Subcutaneous adipose tissue (tissue), 4 donors: ENCODE measurements around the gene TASP1. TPM values are rescaled to one million over a fixed set of nuclear protein-coding genes. Genes with fewer than 3 reads are reported as not detected.

Experiments
- total RNA-seq, 4 donors: library from RNA; depleted of rRNA; stranded (reverse); fragments of >200 nt; gene quantifications; one replicate each; pipeline ENCODE4 v1.1.0, GENCODE V29; 2016
- TF ChIP-seq, protein P1 (sequence below): fragments of 450-650 bp; IDR thresholded peaks from one replicate; pipeline ENCODE4 v1.5.1; 2016; ENCODE audit warnings: low read depth, mild to moderate bottlenecking, control low read depth, antibody characterized with exemption, moderate library complexity

The TASP1 gene
- total RNA-seq, 4 donors from 2014 or later, result 9.5 to 23.7 (median 11.8) TPM

DNA sequence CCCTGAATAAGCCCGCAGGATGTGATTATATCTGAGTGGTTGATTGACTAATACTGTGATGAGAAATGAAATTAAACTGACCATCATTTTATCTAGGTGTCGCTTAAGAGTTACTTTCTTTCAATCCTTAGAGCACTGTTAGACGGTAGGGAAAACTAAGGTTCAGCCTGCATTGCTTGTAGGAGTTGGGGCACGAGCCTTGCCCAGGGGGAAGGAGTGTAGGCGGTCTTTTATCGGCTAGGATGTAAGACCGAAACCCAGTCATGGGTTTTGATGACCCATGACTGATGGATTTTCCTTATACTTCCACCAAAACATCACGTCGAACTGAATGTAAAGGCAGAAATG, 392 bp upstream of the TASP1 start:
- TF ChIP-seq, protein P1, sequence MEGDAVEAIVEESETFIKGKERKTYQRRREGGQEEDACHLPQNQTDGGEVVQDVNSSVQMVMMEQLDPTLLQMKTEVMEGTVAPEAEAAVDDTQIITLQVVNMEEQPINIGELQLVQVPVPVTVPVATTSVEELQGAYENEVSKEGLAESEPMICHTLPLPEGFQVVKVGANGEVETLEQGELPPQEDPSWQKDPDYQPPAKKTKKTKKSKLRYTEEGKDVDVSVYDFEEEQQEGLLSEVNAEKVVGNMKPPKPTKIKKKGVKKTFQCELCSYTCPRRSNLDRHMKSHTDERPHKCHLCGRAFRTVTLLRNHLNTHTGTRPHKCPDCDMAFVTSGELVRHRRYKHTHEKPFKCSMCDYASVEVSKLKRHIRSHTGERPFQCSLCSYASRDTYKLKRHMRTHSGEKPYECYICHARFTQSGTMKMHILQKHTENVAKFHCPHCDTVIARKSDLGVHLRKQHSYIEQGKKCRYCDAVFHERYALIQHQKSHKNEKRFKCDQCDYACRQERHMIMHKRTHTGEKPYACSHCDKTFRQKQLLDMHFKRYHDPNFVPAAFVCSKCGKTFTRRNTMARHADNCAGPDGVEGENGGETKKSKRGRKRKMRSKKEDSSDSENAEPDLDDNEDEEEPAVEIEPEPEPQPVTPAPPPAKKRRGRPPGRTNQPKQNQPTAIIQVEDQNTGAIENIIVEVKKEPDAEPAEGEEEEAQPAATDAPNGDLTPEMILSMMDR, result no peak

- TF ChIP-seq, protein P1, result no peak
Measured at GRCh38 chr20:13638162-13638495, 603 bp downstream of the TASP1 start.

GRCh38 chr20:13632431-13632830, 6.3 kb downstream of the TASP1 start:
- TF ChIP-seq, protein P1, result no peak

DNA sequence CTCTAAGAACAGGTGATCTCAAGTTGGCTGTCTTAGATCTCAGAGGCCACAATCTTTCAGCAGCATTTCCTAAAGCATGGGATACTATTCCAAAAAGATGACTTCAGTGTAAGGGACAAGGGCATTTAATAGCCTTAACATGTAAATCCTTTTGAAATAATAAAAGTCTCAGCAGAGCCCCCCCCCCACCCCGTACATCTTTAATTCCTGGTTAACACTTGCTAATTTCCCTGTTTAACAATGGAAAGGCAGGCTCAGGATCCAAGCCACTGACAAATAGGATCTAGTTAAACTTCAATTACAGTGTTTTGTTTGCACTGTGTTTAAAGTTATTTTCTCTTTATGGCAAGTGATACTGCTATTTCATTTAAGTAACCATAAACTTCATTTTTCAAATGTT, 12.0 kb downstream of the TASP1 start:
- TF ChIP-seq, protein P1, result no peak

DNA sequence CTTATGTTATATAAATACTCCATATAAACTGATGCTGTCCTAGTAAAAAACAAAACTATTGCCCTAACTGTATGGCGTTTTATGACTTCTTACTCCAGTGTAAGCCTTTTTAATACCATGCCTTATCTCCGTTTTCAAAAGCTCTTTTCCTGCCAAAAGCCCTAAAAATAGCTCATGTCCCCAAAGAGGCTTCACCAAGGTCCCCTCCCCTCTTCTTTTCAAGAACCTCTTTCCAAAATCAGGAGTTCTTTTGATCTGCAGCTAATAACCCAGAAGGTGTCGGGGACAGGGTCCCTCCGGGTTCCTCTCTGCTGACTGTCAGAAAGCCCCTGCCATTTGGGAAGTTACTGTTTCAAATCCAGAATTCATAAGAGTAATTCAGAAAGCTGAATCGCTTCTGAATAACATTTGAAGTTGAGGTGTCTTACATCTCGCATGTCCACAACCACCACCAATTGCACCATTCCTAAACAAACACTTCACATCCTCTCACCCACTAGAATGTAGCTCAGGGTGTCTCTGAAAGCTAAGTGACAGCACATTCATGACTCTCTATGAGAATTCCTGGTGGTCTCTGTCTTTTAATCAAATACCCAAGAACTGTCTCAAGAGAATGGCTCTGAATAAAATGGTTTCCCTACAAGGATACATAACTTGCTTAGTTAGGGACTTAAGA, 13.3 kb downstream of the TASP1 start:
- TF ChIP-seq, protein P1, result no peak

DNA sequence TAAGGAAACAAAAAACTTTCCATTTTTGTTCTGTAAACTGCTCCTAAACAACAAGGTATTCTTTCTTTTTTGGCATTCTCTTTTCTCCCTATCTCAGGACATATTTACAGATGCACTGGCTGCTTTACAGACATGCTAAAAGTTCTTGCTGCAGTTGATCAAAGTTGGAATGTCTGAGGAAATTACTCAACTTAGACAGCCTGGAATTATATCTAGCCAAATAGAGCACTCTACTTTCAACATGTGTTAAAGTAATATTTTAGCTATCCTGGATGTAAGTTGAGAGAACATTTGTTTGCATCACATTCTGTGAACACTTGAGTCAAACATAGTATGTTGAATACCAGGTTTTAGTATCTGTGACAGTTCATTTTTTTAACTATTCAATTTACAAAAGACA, 24.8 kb downstream of the TASP1 start:
- TF ChIP-seq, protein P1, result no peak

GRCh38 chr20:13611611-13612125, 27.1 kb downstream of the TASP1 start:
- TF ChIP-seq, protein P1, result no peak
